WTC11 (cell line): ENCODE measurements around the gene ABCA1. TPM values are rescaled to one million over a fixed set of nuclear protein-coding genes. Genes with fewer than 3 reads are reported as not detected.
"Not testable (repeated sequence)": the region's sequence is repeated elsewhere in the genome, so short reads cannot be mapped to it uniquely, and the experiment has no call there.

Experiments
- ATAC-seq: fragments of 200-7000 bp; cut with Tn5 transposase; 2 replicates; pipeline ENCODE4 v1.10.0; 2021; ENCODE audit warnings: mild to moderate bottlenecking, moderate library complexity
- CTCF ChIA-PET: fragments of 300-600 bp; sonication (Branson Sonifier 250); formaldehyde crosslinking; loops from one replicate; lab custom pipeline; 2021; ENCODE audit warnings: antibody characterized with exemption; lab: Charles Lee
- POLR2A ChIA-PET: fragments of 350-600 bp; sonication (Branson Sonifier 250); formaldehyde crosslinking; loops from one replicate; lab custom pipeline; 2021; ENCODE audit warnings: antibody characterized with exemption; lab: Charles Lee
- DNase-seq: peaks from one replicate; pipeline ENCODE4 v3.0.0; 2021; ENCODE audit warnings: low spot score
- H3K27ac Mint-ChIP-seq: 2 replicates; pipeline ENCODE4 v1.8.0; 2021; ENCODE audit warnings: mixed read lengths
- H3K27me3 Mint-ChIP-seq: 2 replicates; pipeline ENCODE4 v1.8.0; 2021; ENCODE audit warnings: low read depth, mild to moderate bottlenecking, moderate library complexity, mixed read lengths
- H3K36me3 Mint-ChIP-seq: 2 replicates; pipeline ENCODE4 v1.8.0; 2021; ENCODE audit warnings: mixed read lengths
- H3K4me1 Mint-ChIP-seq: 2 replicates; pipeline ENCODE4 v1.8.0; 2022; ENCODE audit warnings: mixed read lengths
- H3K4me3 Mint-ChIP-seq: 2 replicates; pipeline ENCODE4 v1.8.0; 2021; ENCODE audit warnings: mild to moderate bottlenecking, moderate library complexity, mixed read lengths
- H3K9me3 Mint-ChIP-seq: 2 replicates; pipeline ENCODE4 v1.8.0; 2021; ENCODE audit warnings: mixed read lengths
- ATF3 ChIP-seq: sonication (generic); formaldehyde crosslinking; conservative IDR thresholded peaks from 2 replicates; pipeline ENCODE4 v1.8.1; 2022; ENCODE audit warnings: mild to moderate bottlenecking, missing genetic modification reagents
- CTCF ChIP-seq: fragments of 200-600 bp; IDR thresholded peaks from 2 replicates; pipeline ENCODE4 v1.8.0; 2022; ENCODE audit warnings: antibody characterized with exemption
- ETV6 ChIP-seq: sonication (generic); formaldehyde crosslinking; IDR thresholded peaks from 2 replicates; pipeline ENCODE4 v1.8.1; 2022; ENCODE audit warnings: mild to moderate bottlenecking, missing genetic modification reagents
- KAT7 ChIP-seq: sonication (generic); formaldehyde crosslinking; IDR thresholded peaks from 2 replicates; pipeline ENCODE4 v1.8.1; 2023; ENCODE audit warnings: missing genetic modification reagents, mild to moderate bottlenecking, borderline replicate concordance
- NFYB ChIP-seq: sonication (generic); formaldehyde crosslinking; conservative IDR thresholded peaks from 2 replicates; pipeline ENCODE4 v1.8.0; 2022; ENCODE audit warnings: low read depth, missing genetic modification reagents
- NR1H2 ChIP-seq: sonication (generic); formaldehyde crosslinking; IDR thresholded peaks from 2 replicates; pipeline ENCODE4 v1.9.0; 2021; ENCODE audit warnings: mild to moderate bottlenecking, moderate library complexity, missing genetic modification reagents
- RORB ChIP-seq: fragments of 250-450 bp; sonication (Bioruptor Pico); IDR thresholded peaks from 2 replicates; pipeline ENCODE4 v1.9.0; 2021; ENCODE audit warnings: mild to moderate bottlenecking
- SMAD3 ChIP-seq: sonication (generic); formaldehyde crosslinking; IDR thresholded peaks from 2 replicates; pipeline ENCODE4 v1.8.0; 2022; ENCODE audit warnings: missing genetic modification reagents, mild to moderate bottlenecking, borderline replicate concordance
- TEAD4 ChIP-seq: sonication (generic); formaldehyde crosslinking; IDR thresholded peaks from 2 replicates; pipeline ENCODE4 v1.8.0; 2022; ENCODE audit warnings: mild to moderate bottlenecking, missing genetic modification reagents
- ZNF232 ChIP-seq: sonication (generic); formaldehyde crosslinking; IDR thresholded peaks from 2 replicates; pipeline ENCODE4 v1.8.0; 2022; ENCODE audit warnings: mild to moderate bottlenecking, missing genetic modification reagents
- ZNF423 ChIP-seq: fragments of 250-450 bp; sonication (Bioruptor Pico); IDR thresholded peaks from 2 replicates; pipeline ENCODE4 v2.1.2; 2022; ENCODE audit warnings: mild to moderate bottlenecking, moderate library complexity
- total RNA-seq: library from RNA; stranded (reverse); gene quantifications from 3 replicates; pipeline ENCODE4 v1.2.3, GENCODE V29; 2021
- TF ChIP-seq, protein P1 (sequence below): sonication (generic); formaldehyde crosslinking; IDR thresholded peaks from 2 replicates; pipeline ENCODE4 v1.8.0; 2022; ENCODE audit warnings: mild to moderate bottlenecking, missing genetic modification reagents
- TF ChIP-seq, protein P2 (sequence below): sonication (generic); formaldehyde crosslinking; IDR thresholded peaks from 2 replicates; pipeline ENCODE4 v1.8.1; 2022; ENCODE audit warnings: mild to moderate bottlenecking, moderate library complexity, missing genetic modification reagents
- TF ChIP-seq, protein P3 (sequence below): sonication (generic); formaldehyde crosslinking; IDR thresholded peaks from 2 replicates; pipeline ENCODE4 v1.8.0; 2022; ENCODE audit warnings: mild to moderate bottlenecking, missing genetic modification reagents
- TF ChIP-seq, protein P4 (sequence below): sonication (generic); formaldehyde crosslinking; IDR thresholded peaks from 2 replicates; pipeline ENCODE4 v1.8.0; 2022; ENCODE audit warnings: missing genetic modification reagents

ABCA1 gene
- total RNA-seq, 1 experiment from 2014 or later = 7.8 TPM

GRCh38 chr9:104769655-104770054, 158.3 kb downstream of the ABCA1 start:
- ChIA-PET POLR2A (no interaction called here), CTCF (interaction anchor here (0.6 kb wide), 1 partner anchor 22 kb away, joined by 3 read pairs; the partner anchor contains the start of gene NIPSNAP3A)
- Mint-ChIP-seq H3K36me3 (no peaks in the 10 kb centered on the region), H3K4me3 (no peak overlapping the region), H3K27ac (no peak overlapping the region), H3K9me3 (no peaks in the 10 kb centered on the region), H3K4me1 (no peaks in the 10 kb centered on the region), H3K27me3 (0 out of 2 replicates have a peak, but pooled peaks cover 6% of the 10 kb centered on the region)
- no peak for ATAC-seq
- TF ChIP-seq CTCF (no peak), NFYB (CRISPR knock-in tag) (no peak), RORB (CRISPR knock-in tag) (no peak), ETV6 (no peak), KAT7 (CRISPR knock-in tag) (no peak), TEAD4 (CRISPR knock-in tag) (no peak), ZNF423 (CRISPR knock-in tag) (no peak), SMAD3 (CRISPR knock-in tag) (no peak), ATF3 (CRISPR knock-in tag) (no peak), NR1H2 (no peak), ZNF232 (no peak)
- TF ChIP-seq, protein P1, sequence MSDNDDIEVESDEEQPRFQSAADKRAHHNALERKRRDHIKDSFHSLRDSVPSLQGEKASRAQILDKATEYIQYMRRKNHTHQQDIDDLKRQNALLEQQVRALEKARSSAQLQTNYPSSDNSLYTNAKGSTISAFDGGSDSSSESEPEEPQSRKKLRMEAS (CRISPR knock-in tag) = no peak
- TF ChIP-seq, protein P2, sequence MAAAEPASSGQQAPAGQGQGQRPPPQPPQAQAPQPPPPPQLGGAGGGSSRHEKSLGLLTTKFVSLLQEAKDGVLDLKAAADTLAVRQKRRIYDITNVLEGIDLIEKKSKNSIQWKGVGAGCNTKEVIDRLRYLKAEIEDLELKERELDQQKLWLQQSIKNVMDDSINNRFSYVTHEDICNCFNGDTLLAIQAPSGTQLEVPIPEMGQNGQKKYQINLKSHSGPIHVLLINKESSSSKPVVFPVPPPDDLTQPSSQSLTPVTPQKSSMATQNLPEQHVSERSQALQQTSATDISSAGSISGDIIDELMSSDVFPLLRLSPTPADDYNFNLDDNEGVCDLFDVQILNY = no peak
- TF ChIP-seq, protein P3, sequence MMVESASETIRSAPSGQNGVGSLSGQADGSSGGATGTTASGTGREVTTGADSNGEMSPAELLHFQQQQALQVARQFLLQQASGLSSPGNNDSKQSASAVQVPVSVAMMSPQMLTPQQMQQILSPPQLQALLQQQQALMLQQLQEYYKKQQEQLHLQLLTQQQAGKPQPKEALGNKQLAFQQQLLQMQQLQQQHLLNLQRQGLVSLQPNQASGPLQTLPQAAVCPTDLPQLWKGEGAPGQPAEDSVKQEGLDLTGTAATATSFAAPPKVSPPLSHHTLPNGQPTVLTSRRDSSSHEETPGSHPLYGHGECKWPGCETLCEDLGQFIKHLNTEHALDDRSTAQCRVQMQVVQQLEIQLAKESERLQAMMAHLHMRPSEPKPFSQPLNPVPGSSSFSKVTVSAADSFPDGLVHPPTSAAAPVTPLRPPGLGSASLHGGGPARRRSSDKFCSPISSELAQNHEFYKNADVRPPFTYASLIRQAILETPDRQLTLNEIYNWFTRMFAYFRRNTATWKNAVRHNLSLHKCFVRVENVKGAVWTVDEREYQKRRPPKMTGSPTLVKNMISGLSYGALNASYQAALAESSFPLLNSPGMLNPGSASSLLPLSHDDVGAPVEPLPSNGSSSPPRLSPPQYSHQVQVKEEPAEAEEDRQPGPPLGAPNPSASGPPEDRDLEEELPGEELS (CRISPR knock-in tag) = no peak
- TF ChIP-seq, protein P4, sequence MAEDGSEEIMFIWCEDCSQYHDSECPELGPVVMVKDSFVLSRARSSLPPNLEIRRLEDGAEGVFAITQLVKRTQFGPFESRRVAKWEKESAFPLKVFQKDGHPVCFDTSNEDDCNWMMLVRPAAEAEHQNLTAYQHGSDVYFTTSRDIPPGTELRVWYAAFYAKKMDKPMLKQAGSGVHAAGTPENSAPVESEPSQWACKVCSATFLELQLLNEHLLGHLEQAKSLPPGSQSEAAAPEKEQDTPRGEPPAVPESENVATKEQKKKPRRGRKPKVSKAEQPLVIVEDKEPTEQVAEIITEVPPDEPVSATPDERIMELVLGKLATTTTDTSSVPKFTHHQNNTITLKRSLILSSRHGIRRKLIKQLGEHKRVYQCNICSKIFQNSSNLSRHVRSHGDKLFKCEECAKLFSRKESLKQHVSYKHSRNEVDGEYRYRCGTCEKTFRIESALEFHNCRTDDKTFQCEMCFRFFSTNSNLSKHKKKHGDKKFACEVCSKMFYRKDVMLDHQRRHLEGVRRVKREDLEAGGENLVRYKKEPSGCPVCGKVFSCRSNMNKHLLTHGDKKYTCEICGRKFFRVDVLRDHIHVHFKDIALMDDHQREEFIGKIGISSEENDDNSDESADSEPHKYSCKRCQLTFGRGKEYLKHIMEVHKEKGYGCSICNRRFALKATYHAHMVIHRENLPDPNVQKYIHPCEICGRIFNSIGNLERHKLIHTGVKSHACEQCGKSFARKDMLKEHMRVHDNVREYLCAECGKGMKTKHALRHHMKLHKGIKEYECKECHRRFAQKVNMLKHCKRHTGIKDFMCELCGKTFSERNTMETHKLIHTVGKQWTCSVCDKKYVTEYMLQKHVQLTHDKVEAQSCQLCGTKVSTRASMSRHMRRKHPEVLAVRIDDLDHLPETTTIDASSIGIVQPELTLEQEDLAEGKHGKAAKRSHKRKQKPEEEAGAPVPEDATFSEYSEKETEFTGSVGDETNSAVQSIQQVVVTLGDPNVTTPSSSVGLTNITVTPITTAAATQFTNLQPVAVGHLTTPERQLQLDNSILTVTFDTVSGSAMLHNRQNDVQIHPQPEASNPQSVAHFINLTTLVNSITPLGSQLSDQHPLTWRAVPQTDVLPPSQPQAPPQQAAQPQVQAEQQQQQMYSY (CRISPR knock-in tag) = no peak
- no peak for DNase-seq

DNA sequence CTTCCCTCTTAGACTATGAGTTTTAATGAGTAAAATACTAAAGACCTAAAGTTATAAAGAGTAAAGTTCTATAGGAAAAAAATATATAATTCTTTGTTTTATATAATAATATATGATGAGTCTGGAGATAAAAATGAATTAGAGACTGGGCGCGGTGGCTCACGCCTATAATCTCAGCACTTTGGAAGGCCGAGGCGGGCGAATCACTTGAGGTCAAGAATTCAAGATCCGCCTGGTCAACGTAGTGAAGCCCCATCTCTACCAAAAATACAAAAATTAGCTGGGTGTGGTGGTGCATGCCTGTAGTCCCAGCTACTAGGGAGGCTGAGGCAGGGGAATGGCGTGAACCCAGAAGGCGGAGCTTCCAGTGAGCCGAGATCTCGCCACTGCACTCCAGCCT, 158.9 kb downstream of the ABCA1 start:
- H3K36me3 Mint-ChIP-seq, ATAC-seq, H3K4me3 Mint-ChIP-seq, H3K27me3 Mint-ChIP-seq, CTCF ChIA-PET, H3K4me1 Mint-ChIP-seq, DNase-seq, H3K27ac Mint-ChIP-seq, H3K9me3 Mint-ChIP-seq, POLR2A ChIA-PET: not testable (repeated sequence)
